ENCODE data around the gene EFHD2. TPM values are rescaled to one million over a fixed set of nuclear protein-coding genes. Genes with fewer than 3 reads are reported as not detected.

The EFHD2 gene
- total RNA-seq, 1 donor from 2014 or later: 26.0 TPM

- FAIRE-seq (no peak), DNase-seq (ENCODE audit: low read depth) (no peak)
- no peak for TF ChIP-seq EZH2 (IDR thresholded peaks at IDR 0.05; ENCODE audit: insufficient read depth, low read length)
- TF ChIP-seq CTCF (IDR thresholded peaks at IDR 0.05; ENCODE audit: insufficient read depth, low read depth, low read length): no peak
- Mint-ChIP-seq H3K36me3 (ENCODE audit: low read depth, unreplicated experiment) (peaks cover 2% of the 10 kb centered on the region), H3K4me3 (ENCODE audit: unreplicated experiment) (no peak overlapping the region), H3K27me3 (ENCODE audit: low read depth, unreplicated experiment) (peaks cover 17% of the 10 kb centered on the region), H3K9me3 (ENCODE audit: unreplicated experiment) (no peaks in the 10 kb centered on the region), H3K27ac (ENCODE audit: unreplicated experiment) (no peak overlapping the region), H3K4me1 (ENCODE audit: low read depth, unreplicated experiment) (peaks cover 16% of the 10 kb centered on the region)
- H3K27ac ChIP-seq (ENCODE audit: low read depth, low read length): peak overlapping the region; percentile 3
- H3K4me2 ChIP-seq (ENCODE audit: low read length): peak overlapping the region; percentile 55
- peaks cover 22% of the 10 kb centered on the region for H4K20me1 ChIP-seq (ENCODE audit: insufficient read depth, low read length)
- H3K36me3 ChIP-seq (ENCODE audit: insufficient read depth, low read length): no peaks in the 10 kb centered on the region
- no peak overlapping the region for H2AFZ ChIP-seq (ENCODE audit: low read depth, low read length)
- H3K9me3 ChIP-seq (ENCODE audit: insufficient read depth, low read depth, low read length): no peaks in the 10 kb centered on the region
- no peak overlapping the region for H3K4me3 ChIP-seq (ENCODE audit: insufficient read depth, low read depth, low read length)
- H3K79me2 ChIP-seq (ENCODE audit: insufficient read depth, low read length): peaks cover 24% of the 10 kb centered on the region
- peaks cover 35% of the 10 kb centered on the region for H3K4me1 ChIP-seq (ENCODE audit: insufficient read depth, low read length)
- H3K27me3 ChIP-seq (ENCODE audit: insufficient read depth, low read length): no peaks in the 10 kb centered on the region
- peak overlapping the region; percentile 26 for H3K9ac ChIP-seq (ENCODE audit: low read length)
Measured at GRCh38 chr1:15407580-15407979, 2.1 kb upstream of the EFHD2 start.

GRCh38 chr1:15408890-15409387 is 749 bp upstream of the EFHD2 start:
- Histone ChIP-seq H3K4me1 (ENCODE audit: insufficient read depth, low read length) (peaks cover 40% of the 10 kb centered on the region), H3K4me2 (ENCODE audit: low read length) (peak overlapping the region; percentile 89), H2AFZ (ENCODE audit: low read depth, low read length) (peak overlapping the region; percentile 70), H3K4me3 (ENCODE audit: insufficient read depth, low read depth, low read length) (peak overlapping the region; percentile 72), H3K79me2 (ENCODE audit: insufficient read depth, low read length) (peaks cover 38% of the 10 kb centered on the region), H3K36me3 (ENCODE audit: insufficient read depth, low read length) (no peaks in the 10 kb centered on the region), H3K9ac (ENCODE audit: low read length) (peak overlapping the region; percentile 86), H3K27ac (ENCODE audit: low read depth, low read length) (peak overlapping the region; percentile 23), H3K9me3 (ENCODE audit: insufficient read depth, low read depth, low read length) (no peaks in the 10 kb centered on the region), H3K27me3 (ENCODE audit: insufficient read depth, low read length) (no peaks in the 10 kb centered on the region), H4K20me1 (ENCODE audit: insufficient read depth, low read length) (peaks cover 35% of the 10 kb centered on the region)
- Mint-ChIP-seq H3K4me3 (ENCODE audit: unreplicated experiment) (peak overlapping the region; percentile 84), H3K4me1 (ENCODE audit: low read depth, unreplicated experiment) (peaks cover 18% of the 10 kb centered on the region), H3K27me3 (ENCODE audit: low read depth, unreplicated experiment) (peaks cover 17% of the 10 kb centered on the region), H3K9me3 (ENCODE audit: unreplicated experiment) (no peaks in the 10 kb centered on the region), H3K27ac (ENCODE audit: unreplicated experiment) (peak overlapping the region; percentile 96), H3K36me3 (ENCODE audit: low read depth, unreplicated experiment) (peaks cover 11% of the 10 kb centered on the region)
- DNase-seq (ENCODE audit: low read depth) (no peak), FAIRE-seq (no peak)
- TF ChIP-seq EZH2 (IDR thresholded peaks at IDR 0.05; ENCODE audit: insufficient read depth, low read length) (no peak), CTCF (IDR thresholded peaks at IDR 0.05; ENCODE audit: insufficient read depth, low read depth, low read length) (no peak)

- H3K27me3 ChIP-seq (ENCODE audit: insufficient read depth, low read length): no peaks in the 10 kb centered on the region
- DNase-seq (ENCODE audit: low read depth): no peak
- no peaks in the 10 kb centered on the region for H3K36me3 ChIP-seq (ENCODE audit: insufficient read depth, low read length)
- peaks cover 40% of the 10 kb centered on the region for H3K4me1 ChIP-seq (ENCODE audit: insufficient read depth, low read length)
- H3K79me2 ChIP-seq (ENCODE audit: insufficient read depth, low read length): peaks cover 49% of the 10 kb centered on the region
- no peaks in the 10 kb centered on the region for H3K9me3 Mint-ChIP-seq (ENCODE audit: unreplicated experiment)
- H3K9ac ChIP-seq (ENCODE audit: low read length): peak overlapping the region; percentile 86
- H3K4me2 ChIP-seq (ENCODE audit: low read length): peak overlapping the region; percentile 89
- H3K27me3 Mint-ChIP-seq (ENCODE audit: low read depth, unreplicated experiment): peaks cover 9% of the 10 kb centered on the region
- no peaks in the 10 kb centered on the region for H3K9me3 ChIP-seq (ENCODE audit: insufficient read depth, low read depth, low read length)
- H3K4me3 Mint-ChIP-seq (ENCODE audit: unreplicated experiment): peak overlapping the region; percentile 86
- no peak overlapping the region for H3K27ac Mint-ChIP-seq (ENCODE audit: unreplicated experiment)
- H3K4me3 ChIP-seq (ENCODE audit: insufficient read depth, low read depth, low read length): peak overlapping the region; percentile 72
- TF ChIP-seq CTCF (IDR thresholded peaks at IDR 0.05; ENCODE audit: insufficient read depth, low read depth, low read length): no peak
- TF ChIP-seq EZH2 (IDR thresholded peaks at IDR 0.05; ENCODE audit: insufficient read depth, low read length): no peak
- peaks cover 21% of the 10 kb centered on the region for H3K4me1 Mint-ChIP-seq (ENCODE audit: low read depth, unreplicated experiment)
- peaks cover 45% of the 10 kb centered on the region for H4K20me1 ChIP-seq (ENCODE audit: insufficient read depth, low read length)
- no peak for FAIRE-seq
- peaks cover 13% of the 10 kb centered on the region for H3K36me3 Mint-ChIP-seq (ENCODE audit: low read depth, unreplicated experiment)
- H3K27ac ChIP-seq (ENCODE audit: low read depth, low read length): peak overlapping the region; percentile 55
- H2AFZ ChIP-seq (ENCODE audit: low read depth, low read length): peak overlapping the region; percentile 49
Measured at GRCh38 chr1:15410223-15410883, 665 bp downstream of the EFHD2 start.
